ENCODE data around the gene ITPK1.

DNA sequence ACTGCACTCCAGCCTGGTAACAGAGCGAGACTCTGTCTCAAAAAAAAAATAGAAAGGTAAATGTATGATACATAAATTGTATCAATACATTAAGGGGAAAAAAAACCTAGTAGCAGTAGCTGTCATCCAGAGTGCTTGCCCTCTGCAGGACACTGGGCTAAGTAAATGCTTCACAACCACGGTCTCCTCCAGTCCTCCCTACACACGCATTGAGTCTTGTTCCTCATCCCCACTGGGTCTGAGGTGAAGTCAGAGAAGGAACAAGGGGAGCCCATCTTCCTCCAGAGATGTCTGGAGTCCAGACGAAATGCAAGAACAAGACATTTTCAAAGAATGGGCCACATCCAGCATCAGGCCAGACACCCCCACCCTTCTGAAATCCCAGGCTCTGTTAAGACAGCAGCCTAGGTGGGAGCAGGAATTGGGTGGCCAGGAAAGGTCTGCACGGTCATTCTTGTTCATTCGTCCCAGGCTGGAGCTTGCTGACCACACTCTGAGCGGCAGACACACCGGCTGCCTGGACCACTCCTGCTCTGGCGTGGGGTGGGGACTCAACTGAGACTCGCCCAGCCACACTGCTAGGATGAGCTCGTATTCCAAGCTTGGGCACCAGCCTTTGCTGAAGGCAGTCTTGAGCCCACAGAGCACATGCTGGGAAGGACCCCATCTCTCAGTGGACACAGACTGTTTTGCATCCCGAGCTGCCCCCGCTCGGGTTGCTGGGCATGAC is 147.3 kb downstream of the ITPK1 start:
- TF ChIP-seq POLR2AphosphoS5 (IDR thresholded peaks at IDR 0.05) = no peak
- TF ChIP-seq, protein P1, sequence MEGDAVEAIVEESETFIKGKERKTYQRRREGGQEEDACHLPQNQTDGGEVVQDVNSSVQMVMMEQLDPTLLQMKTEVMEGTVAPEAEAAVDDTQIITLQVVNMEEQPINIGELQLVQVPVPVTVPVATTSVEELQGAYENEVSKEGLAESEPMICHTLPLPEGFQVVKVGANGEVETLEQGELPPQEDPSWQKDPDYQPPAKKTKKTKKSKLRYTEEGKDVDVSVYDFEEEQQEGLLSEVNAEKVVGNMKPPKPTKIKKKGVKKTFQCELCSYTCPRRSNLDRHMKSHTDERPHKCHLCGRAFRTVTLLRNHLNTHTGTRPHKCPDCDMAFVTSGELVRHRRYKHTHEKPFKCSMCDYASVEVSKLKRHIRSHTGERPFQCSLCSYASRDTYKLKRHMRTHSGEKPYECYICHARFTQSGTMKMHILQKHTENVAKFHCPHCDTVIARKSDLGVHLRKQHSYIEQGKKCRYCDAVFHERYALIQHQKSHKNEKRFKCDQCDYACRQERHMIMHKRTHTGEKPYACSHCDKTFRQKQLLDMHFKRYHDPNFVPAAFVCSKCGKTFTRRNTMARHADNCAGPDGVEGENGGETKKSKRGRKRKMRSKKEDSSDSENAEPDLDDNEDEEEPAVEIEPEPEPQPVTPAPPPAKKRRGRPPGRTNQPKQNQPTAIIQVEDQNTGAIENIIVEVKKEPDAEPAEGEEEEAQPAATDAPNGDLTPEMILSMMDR (IDR thresholded peaks at IDR 0.05) = no peak

All from esophagus muscularis mucosa (tissue), 3 donors.